K562 (cell line): ENCODE measurements around the gene ITPR1. TPM values are rescaled to one million over a fixed set of nuclear protein-coding genes. Genes with fewer than 3 reads are reported as not detected.
A peak's percentile ranks its signal among the peaks of the same experiment; 100 is the strongest.

Experiments
- ATAC-seq: fragments of 200-7000 bp; cut with Tn5 transposase; 3 replicates; pipeline ENCODE4 v1.9.1; 2020; ENCODE audit warnings: moderate library complexity
- BruUV-seq: library from RNA; stranded (reverse); fragments of 400-500 nt; replicated peaks from 2 replicates; lab custom pipeline; 2021; lab: Mats Ljungman, UMichigan
- CTCF ChIA-PET: fragments of 300-600 bp; formaldehyde crosslinking; extraction: SDS; loops from one replicate; lab custom pipeline; 2021; ENCODE audit warnings: low intra/inter-chr PET ratio; lab: Yijun Ruan, JAX
- POLR2A ChIA-PET: fragments of 300-600, 350-650 bp; sonication (Branson Sonifier 250); formaldehyde crosslinking; extraction: SDS; loops from one replicate; lab custom pipeline; 2021; ENCODE audit warnings: antibody characterized with exemption, inconsistent platforms; lab: Yijun Ruan, JAX
- DNase-seq, 4 experiments: peaks; one replicate each; pipeline versions ENCODE4 v3.0.0 to v3.0.0-alpha.2; 2011 to 2018; ENCODE audit warnings: low spot score in 3 of 4, mixed read lengths in 3 of 4; ENCODE audit errors: extremely low read depth in 1 of 4
- FAIRE-seq: peaks from 2 replicates; lab custom pipeline; 2011; peaks lifted over from hg19 to GRCh38; lab: Jason Lieb, UNC
- H2AFZ ChIP-seq: 2 replicates; pipeline ENCODE4 v1.6.0; 2011; ENCODE audit warnings: low read depth, low read length, control low read depth, inconsistent platforms
- H3K27ac ChIP-seq: fragments of 200-600 bp; 3 replicates; pipeline ENCODE4 v1.8.0; 2011; ENCODE audit warnings: low read depth, mild to moderate bottlenecking, control low read depth, inconsistent platforms, low read length, moderate library complexity, mixed read lengths; ENCODE audit errors: extremely low read depth
- H3K27me3 ChIP-seq, 2 experiments: fragments of 300-600 bp in 1 of 2; 2 replicates in 1 of 2; 3 replicates in 1 of 2; pipeline versions ENCODE4 v1.6.0 to v1.8.0; 2011; ENCODE audit warnings: inconsistent platforms in 2 of 2, low read length in 2 of 2, mild to moderate bottlenecking in 1 of 2, mixed read lengths in 1 of 2, moderate library complexity in 1 of 2; ENCODE audit not compliant: control insufficient read depth in 2 of 2, insufficient read depth in 2 of 2
- H3K36me3 ChIP-seq: fragments of 300-600 bp; 3 replicates; pipeline ENCODE4 v1.8.0; 2011; ENCODE audit warnings: mild to moderate bottlenecking, low read length, inconsistent platforms; ENCODE audit not compliant: control insufficient read depth, insufficient read depth
- H3K4me1 ChIP-seq, 2 experiments: fragments of 200-600 bp in 1 of 2; replicated peaks in 1 of 2; 2 replicates in 1 of 2; 3 replicates in 1 of 2; pipeline versions ENCODE4 v1.5.1 to v1.8.0; 2011; ENCODE audit warnings: inconsistent platforms in 2 of 2, low read length in 2 of 2, mild to moderate bottlenecking in 1 of 2, mixed read lengths in 1 of 2, moderate library complexity in 1 of 2; ENCODE audit not compliant: control insufficient read depth in 2 of 2, insufficient read depth in 2 of 2
- H3K4me2 ChIP-seq: 2 replicates; pipeline ENCODE4 v1.6.1; 2011; ENCODE audit warnings: low read length, control low read depth, inconsistent platforms, mixed read lengths; ENCODE audit not compliant: insufficient read depth
- H3K4me3 ChIP-seq: fragments of 200-600 bp; sonication (generic), shearing (Covaris generic); 2 replicates; pipeline ENCODE4 v1.5.1; 2016; ENCODE audit warnings: control low read depth, inconsistent platforms
- H3K79me2 ChIP-seq: fragments of 200-600 bp; 3 replicates; pipeline ENCODE4 v1.8.0; 2011; ENCODE audit warnings: low read length, inconsistent platforms; ENCODE audit not compliant: control insufficient read depth, insufficient read depth
- H3K9ac ChIP-seq, 2 experiments: 2 replicates each; pipeline versions ENCODE4 v1.6.0 to v1.6.1; 2011; ENCODE audit warnings: low read depth in 2 of 2, low read length in 2 of 2, control low read depth in 1 of 2, inconsistent platforms in 1 of 2, mild to moderate bottlenecking in 1 of 2, mixed read lengths in 1 of 2; ENCODE audit not compliant: insufficient read depth in 1 of 2
- H3K9me1 ChIP-seq: one replicate; pipeline ENCODE4 v1.6.0; 2011; ENCODE audit warnings: inconsistent platforms, mild to moderate bottlenecking, low read length, moderate library complexity; ENCODE audit not compliant: control insufficient read depth, insufficient read depth
- H3K9me3 ChIP-seq: replicated peaks from 2 replicates; pipeline ENCODE4 v1.5.1; 2011; ENCODE audit warnings: low read depth, low read length, inconsistent platforms; ENCODE audit not compliant: control insufficient read depth, insufficient read depth
- H4K20me1 ChIP-seq: replicated peaks from 2 replicates; pipeline ENCODE4 v1.6.1; 2011; ENCODE audit warnings: low read length, inconsistent platforms, mixed read lengths; ENCODE audit not compliant: control insufficient read depth, insufficient read depth
- ATF3 ChIP-seq, 2 experiments: fragments of 450-650 bp in 1 of 2; sonication (generic) in 1 of 2; formaldehyde crosslinking in 1 of 2; IDR thresholded peaks in 1 of 2; conservative IDR thresholded peaks in 1 of 2; 2 replicates each; pipeline versions ENCODE4 v1.6.1 to v1.8.1; 2016 to 2023; ENCODE audit warnings: mild to moderate bottlenecking in 2 of 2, moderate library complexity in 2 of 2, inconsistent platforms in 1 of 2, missing genetic modification reagents in 1 of 2
- BRCA1 ChIP-seq, 2 experiments: fragments of 450-650 bp in 1 of 2; sonication (generic) in 1 of 2; formaldehyde crosslinking in 1 of 2; IDR thresholded peaks; 2 replicates each; pipeline versions ENCODE4 v1.5.0 to v1.6.1; 2017 to 2020; ENCODE audit warnings: mild to moderate bottlenecking in 1 of 2, missing genetic modification reagents in 1 of 2
- CEBPB ChIP-seq: fragments of 450-650 bp; IDR thresholded peaks from 2 replicates; pipeline ENCODE4 v1.6.1; 2016; ENCODE audit warnings: missing genetic modification characterization, missing compliant biosample characterization
- CEBPG ChIP-seq, 3 experiments: fragments of 200-800 bp in 1 of 3; sonication (Bioruptor generic) in 1 of 3; sonication (generic) in 1 of 3; formaldehyde crosslinking in 1 of 3; IDR thresholded peaks in 2 of 3; conservative IDR thresholded peaks in 1 of 3; 2 replicates each; pipeline versions ENCODE4 v1.6.1 to v1.8.0; 2016 to 2022; ENCODE audit warnings: missing compliant biosample characterization in 2 of 3, missing genetic modification characterization in 2 of 3, mild to moderate bottlenecking in 1 of 3, missing genetic modification reagents in 1 of 3
- GATAD2B ChIP-seq: fragments of 450-650 bp; IDR thresholded peaks from 2 replicates; pipeline ENCODE4 v1.6.1; 2017; ENCODE audit warnings: mild to moderate bottlenecking, borderline replicate concordance
- SRSF1 ChIP-seq: fragments of 200-400 bp; formaldehyde crosslinking; IDR thresholded peaks from 2 replicates; pipeline ENCODE4 v1.6.1; 2017; ENCODE audit warnings: mild to moderate bottlenecking, low read depth, low read length, moderate library complexity
- WGBS: fragments of 100-300 bp; shearing (Covaris generic); methylation state at CpG from one replicate; pipeline ENCODE4 v1.1.6; 2016; ENCODE audit warnings: low coverage, mixed read lengths; ENCODE audit not compliant: insufficient coverage; ENCODE audit errors: missing lambda C conversion rate; 5-methylcytosine and 5-hydroxymethylcytosine counted together
- in situ Hi-C: fragments of 300-500 bp; cut with MboI; formaldehyde crosslinking; loops from 4 replicates; pipeline ENCODE4 v1.15.0; 2018; ENCODE audit warnings: inconsistent platforms, mixed read lengths
- intact Hi-C: fragments of 100-400 bp; cut with micrococcal nuclease; formaldehyde crosslinking; loops from 2 replicates; pipeline ENCODE4 v1.14.2; 2022
- polyA plus RNA-seq, 8 experiments: library from polyadenylated mRNA; depleted of rRNA in 4 of 8; stranded (reverse) in 5 of 8; unstranded in 3 of 8; fragments of >200 nt; fragmentation: Nextera tagmentation in 2 of 8; fragmentation: Illumina TruSeq in 1 of 8; extraction: Ambion mirVana in 2 of 8; extraction: Trizol in 1 of 8; gene quantifications; 2 replicates each; pipeline versions ENCODE4 v1.2.1 to v1.2.3, GENCODE V29; 2011 to 2014; ENCODE audit warnings: inconsistent platforms in 1 of 8, missing spikeins in 1 of 8
- total RNA-seq, 7 experiments: library from RNA; depleted of rRNA in 6 of 7; stranded (reverse); fragments of >200 nt in 6 of 7; fragmentation: Illumina TruSeq in 2 of 7; extraction: Trizol in 2 of 7; gene quantifications; 2 replicates each; pipeline versions ENCODE4 v1.2.1 to v1.2.3, GENCODE V29; 2011 to 2021; ENCODE audit warnings: low replicate concordance in 1 of 7

Gene ITPR1
- total and polyA plus RNA-seq, 9 of the 15 experiments (the other 6 are each of a cell fraction or from before 2014, with no cell fraction given) = 22.4 to 40.0 (median 27.4) TPM

- Histone ChIP-seq H3K9ac (no peak overlapping the region), H4K20me1 (no peaks in the 10 kb centered on the region), H3K4me2 (no peak overlapping the region), H3K4me1 (peaks cover 8 to 10% of the 10 kb centered on the region in 2 experiments), H3K79me2 (no peaks in the 10 kb centered on the region), H3K36me3 (no peaks in the 10 kb centered on the region), H2AFZ (peak overlapping the region; percentile 16; the same call in 1 of the 2 replicates), H3K27me3 (peaks cover 0 to 5% of the 10 kb centered on the region in 2 experiments; a peak in 1 of 5 replicates), H3K9me1 (no peaks in the 10 kb centered on the region), H3K9me3 (no peaks in the 10 kb centered on the region), H3K27ac (no peak overlapping the region), H3K4me3 (no peak overlapping the region)
- CTCF ChIA-PET = no interaction called here
- FAIRE-seq (no peak), DNase-seq (no peak), ATAC-seq (no peak)
- POLR2A ChIA-PET = interaction anchor here (0.6 to 5.9 kb wide), 4 partner anchors 10 to 48 kb away, joined by 3 to 49 read pairs (median 22); partner anchors contain the start of gene ITPR1
- intact Hi-C loops = no loop called here
- BruUV-seq = no TSS peak
- in situ Hi-C loops = no loop called here
- TF ChIP-seq SRSF1 = no peak
- no peak for TF ChIP-seq GATAD2B
- no peak for TF ChIP-seq CEBPG (CRISPR knock-in tag; IDR thresholded peaks at IDR 0.05)
- peak; percentile 45 to 56; a peak in 3 of 4 replicates for TF ChIP-seq CEBPG (tag; conservative IDR thresholded peaks at IDR 0.05 in 1 of 2, IDR thresholded peaks at IDR 0.05 in 1 of 2)
- peak; percentile 79 for TF ChIP-seq CEBPB
- peak; percentile 53; the same call in 1 of the 2 replicates for TF ChIP-seq ATF3 (IDR thresholded peaks at IDR 0.05)
- TF ChIP-seq ATF3 (CRISPR knock-in tag; conservative IDR thresholded peaks at IDR 0.05) = no peak
- no peak for TF ChIP-seq BRCA1 (IDR thresholded peaks at IDR 0.05)
- no peak for TF ChIP-seq BRCA1 (CRISPR knock-in tag; IDR thresholded peaks at IDR 0.05)
- whole genome bisulfite sequencing = 16% methylated on average over 3 of the region's 3 CpGs
These were observed 14.9 kb upstream of the ITPR1 start for GRCh38 chr3:4478261-4478660.
